Measurements from ENCODE around the gene ABI3.
"Not testable (repeated sequence)": the region's sequence is repeated elsewhere in the genome, so short reads cannot be mapped to it uniquely, and the experiment has no call there.

The ABI3 gene

DNA sequence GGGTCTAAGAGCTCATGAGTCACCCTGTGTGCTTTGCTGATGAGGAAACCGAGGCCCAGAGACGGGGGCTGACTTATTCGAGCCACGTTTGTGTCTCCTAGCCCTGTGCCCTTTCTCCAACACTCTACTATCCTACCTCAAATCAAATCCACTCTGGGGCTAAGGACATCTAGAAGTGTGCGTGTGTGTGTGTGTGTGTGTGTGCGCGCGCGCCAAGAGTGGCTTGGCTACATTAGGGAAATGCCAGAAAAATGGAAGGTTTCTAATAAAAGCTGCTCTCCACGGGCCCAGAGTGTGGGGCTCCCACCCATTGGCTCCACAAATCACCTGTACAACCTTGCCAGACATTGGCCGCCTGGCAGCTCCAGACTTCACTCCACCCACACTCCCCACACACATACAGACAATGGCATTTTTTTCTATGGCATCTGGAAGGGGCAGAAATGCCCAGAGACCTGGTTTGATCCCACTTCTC, 50.3 kb downstream of the ABI3 start:
- CTCF ChIA-PET, result interaction anchor here (0.8 kb wide), 1 partner anchor 34 kb away, joined by 3 read pairs; no protein-coding TSS in a partner anchor
- DNase-seq (ENCODE audit: extremely low spot score), result no peak
- TF ChIP-seq, protein P1, sequence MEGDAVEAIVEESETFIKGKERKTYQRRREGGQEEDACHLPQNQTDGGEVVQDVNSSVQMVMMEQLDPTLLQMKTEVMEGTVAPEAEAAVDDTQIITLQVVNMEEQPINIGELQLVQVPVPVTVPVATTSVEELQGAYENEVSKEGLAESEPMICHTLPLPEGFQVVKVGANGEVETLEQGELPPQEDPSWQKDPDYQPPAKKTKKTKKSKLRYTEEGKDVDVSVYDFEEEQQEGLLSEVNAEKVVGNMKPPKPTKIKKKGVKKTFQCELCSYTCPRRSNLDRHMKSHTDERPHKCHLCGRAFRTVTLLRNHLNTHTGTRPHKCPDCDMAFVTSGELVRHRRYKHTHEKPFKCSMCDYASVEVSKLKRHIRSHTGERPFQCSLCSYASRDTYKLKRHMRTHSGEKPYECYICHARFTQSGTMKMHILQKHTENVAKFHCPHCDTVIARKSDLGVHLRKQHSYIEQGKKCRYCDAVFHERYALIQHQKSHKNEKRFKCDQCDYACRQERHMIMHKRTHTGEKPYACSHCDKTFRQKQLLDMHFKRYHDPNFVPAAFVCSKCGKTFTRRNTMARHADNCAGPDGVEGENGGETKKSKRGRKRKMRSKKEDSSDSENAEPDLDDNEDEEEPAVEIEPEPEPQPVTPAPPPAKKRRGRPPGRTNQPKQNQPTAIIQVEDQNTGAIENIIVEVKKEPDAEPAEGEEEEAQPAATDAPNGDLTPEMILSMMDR (IDR thresholded peaks at IDR 0.05; ENCODE audit: control extremely low read depth, extremely low read depth, low read depth, missing control alignments), result no peak
- POLR2A ChIA-PET, result no interaction called here

DNA sequence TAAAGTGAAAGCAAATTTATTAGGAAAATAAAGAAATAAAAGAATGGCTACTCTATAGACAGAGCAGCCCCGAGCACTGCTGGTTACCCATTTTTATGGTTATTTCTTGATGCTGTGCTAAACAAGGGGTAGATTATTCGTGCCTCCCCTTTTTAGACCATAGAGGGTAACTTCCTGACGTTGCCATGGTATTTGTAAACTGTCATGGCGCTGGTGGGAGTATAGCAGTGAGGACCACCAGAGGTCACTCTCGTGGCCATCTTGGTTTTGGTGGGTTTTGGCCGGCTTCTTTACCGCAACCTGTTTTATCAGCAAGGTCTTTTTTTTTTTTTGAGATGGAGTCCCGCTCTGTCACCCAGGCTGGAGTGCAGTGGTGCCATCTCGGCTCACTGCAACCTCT, 51.0 kb downstream of the ABI3 start:
- POLR2A ChIA-PET; DNase-seq (ENCODE audit: extremely low spot score): not testable (repeated sequence)
- CTCF ChIA-PET, result interaction anchor here (0.8 kb wide), 1 partner anchor 34 kb away, joined by 3 read pairs; no protein-coding TSS in a partner anchor

DNA sequence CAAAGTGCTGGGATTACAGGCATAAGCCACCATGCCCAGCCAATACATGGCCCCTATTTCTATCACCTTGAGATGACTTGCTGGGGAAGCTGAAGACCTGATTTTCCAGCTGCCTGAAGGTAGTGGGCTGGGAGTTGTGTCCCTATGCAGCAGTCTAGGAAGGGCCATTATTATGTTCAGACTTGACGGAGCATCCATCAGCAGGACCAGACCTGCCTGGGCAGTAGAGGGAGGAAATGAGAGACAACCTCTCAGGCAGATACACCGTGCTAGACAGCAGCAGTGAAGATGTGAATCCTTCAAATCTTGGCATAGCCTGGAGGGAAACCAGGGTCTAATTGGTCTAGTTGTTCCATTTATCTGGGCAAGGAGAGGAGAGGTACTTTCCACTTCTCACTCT, 55.7 kb downstream of the ABI3 start:
- CTCF ChIA-PET, result no interaction called here
- TF ChIP-seq, protein P1 (IDR thresholded peaks at IDR 0.05; ENCODE audit: control extremely low read depth, extremely low read depth, low read depth, missing control alignments), result no peak
- POLR2A ChIA-PET, result no interaction called here
- DNase-seq (ENCODE audit: extremely low spot score), result no peak

DNA sequence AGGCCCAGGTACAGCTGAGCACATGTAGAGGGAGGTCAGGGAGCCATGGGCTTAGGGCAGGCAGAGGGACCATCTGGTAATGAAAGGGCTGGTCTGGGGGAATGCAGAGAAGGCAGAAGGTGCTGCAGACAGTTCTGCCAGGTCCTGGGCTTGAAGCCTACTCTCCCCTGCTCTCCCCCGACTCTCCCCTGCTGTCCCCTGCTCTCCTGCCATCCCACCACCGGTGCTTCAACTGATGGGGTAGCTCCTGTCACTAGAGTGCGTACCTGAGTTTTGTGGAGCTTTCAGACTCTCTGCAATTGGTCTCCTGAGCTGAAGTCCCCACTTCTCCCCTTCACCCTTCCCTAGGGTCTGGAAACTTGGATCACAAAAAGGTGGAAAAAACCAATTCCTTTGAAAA, 57.4 kb downstream of the ABI3 start:
- ChIA-PET CTCF (no interaction called here), POLR2A (no interaction called here)
- DNase-seq (ENCODE audit: extremely low spot score), result no peak

DNA sequence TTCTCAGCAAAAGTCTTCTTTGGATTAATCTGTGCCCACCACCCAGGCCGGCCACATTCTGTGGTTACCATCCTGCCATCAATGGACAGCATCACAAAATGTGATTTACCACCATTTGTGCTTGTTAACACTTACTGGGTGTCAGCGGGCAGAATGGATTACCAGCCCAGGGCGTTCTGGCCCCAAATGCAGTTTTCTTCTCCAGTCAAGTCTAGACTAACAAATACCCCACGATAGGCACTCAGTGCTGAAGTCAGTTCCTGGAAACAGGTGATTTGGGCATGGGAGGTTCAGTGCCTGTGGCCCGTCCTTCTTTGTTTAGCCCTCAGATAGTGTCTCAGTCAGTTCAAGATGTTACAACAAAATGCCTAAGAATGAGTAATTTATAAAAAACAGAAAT, 58.8 kb downstream of the ABI3 start:
- DNase-seq (ENCODE audit: extremely low spot score), result no peak
- CTCF ChIA-PET, result no interaction called here
- POLR2A ChIA-PET, result no interaction called here
- TF ChIP-seq, protein P1 (IDR thresholded peaks at IDR 0.05; ENCODE audit: control extremely low read depth, extremely low read depth, low read depth, missing control alignments), result no peak

More for the DNA sequence above, 57.4 kb downstream of the ABI3 start:
- TF ChIP-seq, protein P1 (IDR thresholded peaks at IDR 0.05; ENCODE audit: control extremely low read depth, extremely low read depth, low read depth, missing control alignments), result no peak

All from GM10248 (cell line).